T-helper 9 cell (primary cell): ENCODE results near the gene PTPRF.

ENCODE experiments used
- DNase-seq: peaks from one replicate; pipeline ENCODE4 v3.0.0-alpha.2; 2020

The PTPRF gene

GRCh38 chr1:43554444-43554992 lies 23.8 kb downstream of the PTPRF start:
- no peak for DNase-seq

- DNase-seq: no peak
Measured at GRCh38 chr1:43556782-43557181, 26.1 kb downstream of the PTPRF start.

GRCh38 chr1:43557744-43558245 lies 27.1 kb downstream of the PTPRF start:
- no peak for DNase-seq

- DNase-seq: no peak
Measured at GRCh38 chr1:43558346-43558841, 27.7 kb downstream of the PTPRF start.

- no peak for DNase-seq
Measured at GRCh38 chr1:43559714-43560113, 29.0 kb downstream of the PTPRF start.

- no peak for DNase-seq
Measured at GRCh38 chr1:43560286-43560685, 29.6 kb downstream of the PTPRF start.

GRCh38 chr1:43563876-43564539 lies 33.3 kb downstream of the PTPRF start:
- DNase-seq: no peak

- DNase-seq: no peak
Measured at GRCh38 chr1:43564551-43565348, 34.1 kb downstream of the PTPRF start.

- no peak for DNase-seq
Measured at GRCh38 chr1:43565600-43566360, 35.1 kb downstream of the PTPRF start.

- DNase-seq: no peak
Measured at GRCh38 chr1:43566382-43567044, 35.8 kb downstream of the PTPRF start.

- DNase-seq: no peak
Measured at GRCh38 chr1:43569175-43569574, 38.5 kb downstream of the PTPRF start.

- DNase-seq: no peak
Measured at GRCh38 chr1:43570277-43570676, 39.6 kb downstream of the PTPRF start.

GRCh38 chr1:43570715-43571114 lies 40.0 kb downstream of the PTPRF start:
- no peak for DNase-seq

- DNase-seq: no peak
Measured at GRCh38 chr1:43572084-43572483, 41.4 kb downstream of the PTPRF start.

GRCh38 chr1:43572538-43572937 lies 41.9 kb downstream of the PTPRF start:
- no peak for DNase-seq

GRCh38 chr1:43573066-43573800 lies 42.5 kb downstream of the PTPRF start:
- no peak for DNase-seq

- no peak for DNase-seq
Measured at GRCh38 chr1:43576521-43576920, 45.8 kb downstream of the PTPRF start.

GRCh38 chr1:43577655-43578542 lies 47.2 kb downstream of the PTPRF start:
- DNase-seq: no peak

- DNase-seq: no peak
Measured at GRCh38 chr1:43580039-43580438, 49.4 kb downstream of the PTPRF start.

- DNase-seq: no peak
Measured at GRCh38 chr1:43582162-43582566, 51.5 kb downstream of the PTPRF start.

- DNase-seq: no peak
Measured at GRCh38 chr1:43583058-43583457, 52.4 kb downstream of the PTPRF start.
